ENCODE results near the gene GHR.

- TF ChIP-seq CTCF (IDR thresholded peaks at IDR 0.05): no peak
- no peak for TF ChIP-seq ZFX (IDR thresholded peaks at IDR 0.05; ENCODE audit: borderline replicate concordance)
Observed at GRCh38 chr5:42581845-42582244, 158.6 kb downstream of the GHR start.
